ENCODE results near the gene SCO1.
"Not testable (repeated sequence)": the region's sequence is repeated elsewhere in the genome, so short reads cannot be mapped to it uniquely, and the experiment has no call there.

GRCh38 chr17:10732121-10732520 lies 34.8 kb upstream of the SCO1 start:
- not testable (repeated sequence) for TF ChIP-seq POLR2A (IDR thresholded peaks at IDR 0.05; ENCODE audit: low read length); GATA1 (IDR thresholded peaks at IDR 0.05; ENCODE audit: low read depth, low read length)
